GM12892 (cell line): ENCODE results near the gene SHANK3.

ENCODE experiments used
- POLR2A ChIP-seq: IDR thresholded peaks from 2 replicates; pipeline ENCODE4 v1.6.1; 2011; ENCODE audit warnings: low read depth, low read length, control low read depth
- POLR2AphosphoS5 ChIP-seq: IDR thresholded peaks from 2 replicates; pipeline ENCODE4 v1.6.1; 2011; ENCODE audit warnings: low read depth, low read length, control low read depth

DNA sequence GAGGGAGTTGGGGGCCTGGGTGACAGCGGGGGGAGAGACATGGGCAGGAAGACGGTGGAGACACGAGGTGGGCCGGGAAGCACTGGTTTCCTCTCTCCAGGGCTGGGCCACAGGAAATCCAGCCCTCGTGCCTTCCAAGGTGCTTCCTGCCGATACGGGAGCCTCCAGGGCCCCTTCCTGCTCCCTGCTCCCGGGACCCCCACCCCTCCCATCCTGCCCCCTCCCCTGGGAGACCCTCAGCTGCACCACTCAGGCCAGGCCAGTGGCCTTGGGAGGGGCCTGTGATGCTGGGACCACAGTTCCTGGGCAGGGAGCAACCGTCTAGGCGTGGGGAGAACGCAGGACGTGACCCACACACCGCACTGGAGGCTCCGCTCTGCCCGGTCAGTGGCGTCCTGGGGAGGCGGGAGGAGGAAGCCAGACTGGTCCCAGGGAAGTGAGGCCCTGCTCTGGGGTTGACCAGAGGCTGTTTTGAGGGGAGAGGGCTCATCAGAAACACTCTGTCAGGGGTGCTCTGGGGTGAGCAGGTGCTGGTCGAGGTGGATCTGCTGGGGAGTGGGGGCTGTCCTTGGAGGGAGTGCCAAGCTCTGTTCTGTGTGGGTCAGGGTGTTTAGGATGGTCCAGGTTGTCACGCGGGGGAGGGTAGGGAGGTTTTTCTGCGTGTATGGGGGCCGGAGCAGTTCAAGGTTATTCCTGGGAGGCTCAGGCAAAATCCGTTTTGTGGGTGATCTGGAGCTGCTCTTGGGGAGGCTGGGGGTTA lies at the start of gene SHANK3:
- no peak for TF ChIP-seq POLR2A
- TF ChIP-seq POLR2AphosphoS5 = no peak
